Motor neuron (in vitro differentiated cells): ENCODE data around the gene ST7L. TPM values are rescaled to one million over a fixed set of nuclear protein-coding genes. Genes with fewer than 3 reads are reported as not detected.

Source experiments
- ATAC-seq, 8 experiments: fragments of 200-7000 bp; cut with Tn5 transposase; replicated peaks in 6 of 8; 2 replicates each; pipeline ENCODE4 v1.8.0; 2021; ENCODE audit warnings: mild to moderate bottlenecking in 8 of 8, moderate library complexity in 8 of 8
- H3K27ac ChIP-seq, 2 donors: fragments of 250-450 bp; sonication (Bioruptor Pico); 2 replicates each; pipeline ENCODE4 v1.9.0; 2021; ENCODE audit warnings: antibody characterized with exemption in 2 of 2, mild to moderate bottlenecking in 2 of 2, moderate library complexity in 1 of 2
- H3K4me1 ChIP-seq, 2 donors: fragments of 250-450 bp; sonication (Bioruptor Pico); replicated peaks in 1 of 2; 2 replicates each; pipeline ENCODE4 v1.6.1; 2021; ENCODE audit warnings: antibody characterized with exemption in 2 of 2, mild to moderate bottlenecking in 2 of 2, moderate library complexity in 1 of 2
- H3K4me3 ChIP-seq, 5 donors: fragments of 250-450 bp; sonication (Bioruptor Pico); 2 replicates each; pipeline ENCODE4 v1.9.0; 2021; ENCODE audit warnings: antibody characterized with exemption in 5 of 5, mild to moderate bottlenecking in 5 of 5, moderate library complexity in 4 of 5
- WGBS, 10 experiments: fragments of 450-650 bp; shearing (Covaris generic); methylation state at CpG; one replicate each; pipeline ENCODE4 v1.0.0; 2022; 5-methylcytosine and 5-hydroxymethylcytosine counted together
- in situ Hi-C, 9 experiments: fragments of 400-800 bp; cut with MboI; loops; one replicate each; pipeline ENCODE4 v1.15.0; 2021; ENCODE audit warnings: low sequenced_read_pairs in 9 of 9, low pct_unique_long_range_greater_than_20kb in 2 of 9; ENCODE audit not compliant: unreplicated experiment in 9 of 9
- total RNA-seq, 8 experiments: library from RNA; unstranded; fragments of 300-600 nt; gene quantifications; 2 replicates each; pipeline versions ENCODE4 v1.2.3 to v1.2.4, GENCODE V29; 2022

The ST7L gene
- total RNA-seq, 8 experiments from 2014 or later, result 19.9 to 31.3 (median 28.2) TPM

GRCh38 chr1:112506731-112507130, 112.2 kb downstream of the ST7L start:
- in situ Hi-C loops, result loop anchor here in 1 of 9 experiments (25.0 kb wide), 1 partner anchor 106 kb away; the partner anchor contains the start of genes CAPZA1 and ST7L
- Histone ChIP-seq H3K27ac (no peak overlapping the region), H3K4me3 (no peak overlapping the region), H3K4me1 (peaks cover 0 to 4% of the 10 kb centered on the region in 2 donors)
- 76 to 100% (median 86%) methylated on average over 1 to 6 of the region's 8 CpGs; no CpG with 5 or more reads in 2 of the 10 experiments for WGBS, 10 experiments
- no peak for ATAC-seq

GRCh38 chr1:112506306-112506705, 112.6 kb downstream of the ST7L start:
- Histone ChIP-seq H3K4me1 (peaks cover 3 to 6% of the 10 kb centered on the region in 2 donors), H3K4me3 (no peak overlapping the region), H3K27ac (no peak overlapping the region)
- WGBS, 10 experiments, result 17 to 100% (median 80%) methylated on average over 1 to 2 of the region's 2 CpGs; no CpG with 5 or more reads in 3 of the 10 experiments
- no peak for ATAC-seq
- in situ Hi-C loops, result loop anchor here in 1 of 9 experiments (25.0 kb wide), 1 partner anchor 106 kb away; the partner anchor contains the start of genes CAPZA1 and ST7L

- peaks cover 3 to 6% of the 10 kb centered on the region in 2 donors for H3K4me1 ChIP-seq
- H3K4me3 ChIP-seq, result no peak overlapping the region
- in situ Hi-C loops, result loop anchor here in 1 of 9 experiments (25.0 kb wide), 1 partner anchor 106 kb away; the partner anchor contains the start of genes CAPZA1 and ST7L
- WGBS, 10 experiments, result 70 to 96% (median 81%) methylated on average over 2 to 3 of the region's 3 CpGs; no CpG with 5 or more reads in 3 of the 10 experiments
- H3K27ac ChIP-seq, result no peak overlapping the region
- ATAC-seq, result no peak
Observed at GRCh38 chr1:112505878-112506277, 113.1 kb downstream of the ST7L start.

GRCh38 chr1:112505400-112505785, 113.5 kb downstream of the ST7L start:
- in situ Hi-C loops, result loop anchor here in 1 of 9 experiments (25.0 kb wide), 1 partner anchor 107 kb away; the partner anchor contains the start of genes CAPZA1 and ST7L
- H3K4me1 ChIP-seq, result peaks cover 3 to 6% of the 10 kb centered on the region in 2 donors

GRCh38 chr1:112504661-112505399, 114.1 kb downstream of the ST7L start:
- Histone ChIP-seq H3K27ac (no peak overlapping the region), H3K4me1 (peaks cover 3 to 6% of the 10 kb centered on the region in 2 donors), H3K4me3 (no peak overlapping the region)
- ATAC-seq, result no peak
- in situ Hi-C loops, result loop anchor here in 1 of 9 experiments (25.0 kb wide), 1 partner anchor 107 kb away; the partner anchor contains the start of genes CAPZA1 and ST7L
- 39 to 100% (median 46%) methylated on average over 1 to 4 of the region's 6 CpGs; no CpG with 5 or more reads in 4 of the 10 experiments for WGBS, 10 experiments

More at GRCh38 chr1:112505400-112505785, 113.5 kb downstream of the ST7L start:
- H3K4me3 ChIP-seq, result no peak overlapping the region
- ATAC-seq, result no peak
- 80 to 83% methylated on average over 1 of the region's 1 CpG; no CpG with 5 or more reads in 8 of the 10 experiments for WGBS, 10 experiments
- no peak overlapping the region for H3K27ac ChIP-seq

GRCh38 chr1:112504001-112504660, 114.8 kb downstream of the ST7L start:
- 20 to 96% (median 83%) methylated on average over 1 to 8 of the region's 11 CpGs; no CpG with 5 or more reads in 5 of the 10 experiments for WGBS, 10 experiments
- in situ Hi-C loops, result loop anchor here in 1 of 9 experiments (25.0 kb wide), 1 partner anchor 108 kb away; the partner anchor contains the start of genes CAPZA1 and ST7L
- Histone ChIP-seq H3K4me1 (peaks cover 3 to 6% of the 10 kb centered on the region in 2 donors), H3K4me3 (no peak overlapping the region), H3K27ac (no peak overlapping the region)
- no peak for ATAC-seq

GRCh38 chr1:112502826-112503225, 116.1 kb downstream of the ST7L start:
- peak in 2 of 8 experiments; percentile 12 to 13 for ATAC-seq
- Histone ChIP-seq H3K27ac (no peak overlapping the region), H3K4me3 (no peak overlapping the region), H3K4me1 (peaks cover 3 to 6% of the 10 kb centered on the region in 2 donors)
- WGBS, 10 experiments, result 40 to 94% (median 88%) methylated on average over 1 to 2 of the region's 2 CpGs; no CpG with 5 or more reads in 6 of the 10 experiments
- in situ Hi-C loops, result loop anchor here in 1 of 9 experiments (25.0 kb wide), 1 partner anchor 109 kb away; the partner anchor contains the start of genes CAPZA1 and ST7L

- Histone ChIP-seq H3K27ac (no peak overlapping the region), H3K4me1 (peaks cover 3 to 6% of the 10 kb centered on the region in 2 donors), H3K4me3 (peak overlapping the region; percentile 36 to 45 (median 41))
- 0 to 19% (median 5%) methylated on average over 3 to 54 of the region's 65 CpGs; no CpG with 5 or more reads in 2 of the 10 experiments for WGBS, 10 experiments
- in situ Hi-C loops, result loop anchor here in 1 of 9 experiments (25.0 kb wide), 1 partner anchor 110 kb away; the partner anchor contains the start of genes CAPZA1 and ST7L
- peak; percentile 78 to 96 (median 93) for ATAC-seq
Observed at GRCh38 chr1:112501810-112502641, 116.9 kb downstream of the ST7L start.

- no peak overlapping the region for H3K27ac ChIP-seq
- ATAC-seq, result no peak
- no peak overlapping the region for H3K4me3 ChIP-seq
- in situ Hi-C loops, result no loop called here
- no peaks in the 10 kb centered on the region for H3K4me1 ChIP-seq
- WGBS, 10 experiments, result 26 to 100% (median 85%) methylated on average over 1 to 5 of the region's 5 CpGs; no CpG with 5 or more reads in 3 of the 10 experiments
Observed at GRCh38 chr1:112496290-112496689, 122.7 kb downstream of the ST7L start.

GRCh38 chr1:112493351-112493750, 125.6 kb downstream of the ST7L start:
- no peak for ATAC-seq
- H3K4me3 ChIP-seq, result no peak overlapping the region
- no peaks in the 10 kb centered on the region for H3K4me1 ChIP-seq
- WGBS, 10 experiments, result 57 to 100% (median 74%) methylated on average over 1 to 6 of the region's 6 CpGs
- H3K27ac ChIP-seq, result no peak overlapping the region
- in situ Hi-C loops, result no loop called here

- no peak overlapping the region for H3K4me3 ChIP-seq
- H3K4me1 ChIP-seq, result no peaks in the 10 kb centered on the region
- no peak overlapping the region for H3K27ac ChIP-seq
- in situ Hi-C loops, result no loop called here
- ATAC-seq, result no peak
- 20 to 100% (median 88%) methylated on average over 1 of the region's 1 CpG; no CpG with 5 or more reads in 1 of the 10 experiments for WGBS, 10 experiments
Observed at GRCh38 chr1:112492076-112492475, 126.9 kb downstream of the ST7L start.

- Histone ChIP-seq H3K4me1 (no peaks in the 10 kb centered on the region), H3K27ac (no peak overlapping the region), H3K4me3 (no peak overlapping the region)
- in situ Hi-C loops, result no loop called here
- no peak for ATAC-seq
- 83 to 100% (median 92%) methylated on average over 2 to 5 of the region's 5 CpGs; no CpG with 5 or more reads in 2 of the 10 experiments for WGBS, 10 experiments
Observed at GRCh38 chr1:112488141-112488540, 130.8 kb downstream of the ST7L start.
